ENCODE results near the gene C16orf78. TPM values are rescaled to one million over a fixed set of nuclear protein-coding genes. Genes with fewer than 3 reads are reported as not detected.

C16orf78 gene
- total RNA-seq, 1 experiment from 2014 or later: not detected

GRCh38 chr16:49343291-49343690, 30.3 kb upstream of the C16orf78 start:
- no peaks in the 10 kb centered on the region; the same call in 1 of the 2 replicates for H3K27me3 ChIP-seq (ENCODE audit: control insufficient read depth, insufficient read depth, low read length)
- DNase-seq: no peak
- no peaks in the 10 kb centered on the region for H3K36me3 ChIP-seq (replicated peaks; ENCODE audit: control insufficient read depth, insufficient read depth, low read length)
- no peak overlapping the region for H3K4me3 ChIP-seq (ENCODE audit: insufficient read depth, low read depth, low read length)

GRCh38 chr16:49344401-49344800, 29.2 kb upstream of the C16orf78 start:
- DNase-seq: no peak
- H3K36me3 ChIP-seq (replicated peaks; ENCODE audit: control insufficient read depth, insufficient read depth, low read length): no peaks in the 10 kb centered on the region
- H3K4me3 ChIP-seq (ENCODE audit: insufficient read depth, low read depth, low read length): no peak overlapping the region
- H3K27me3 ChIP-seq (ENCODE audit: control insufficient read depth, insufficient read depth, low read length): no peaks in the 10 kb centered on the region; the same call in 1 of the 2 replicates

GRCh38 chr16:49345829-49346228, 27.8 kb upstream of the C16orf78 start:
- Histone ChIP-seq H3K27me3 (ENCODE audit: control insufficient read depth, insufficient read depth, low read length) (no peaks in the 10 kb centered on the region; the same call in 1 of the 2 replicates), H3K36me3 (replicated peaks; ENCODE audit: control insufficient read depth, insufficient read depth, low read length) (no peaks in the 10 kb centered on the region), H3K4me3 (ENCODE audit: insufficient read depth, low read depth, low read length) (no peak overlapping the region)
- peak; percentile 80 for DNase-seq

GRCh38 chr16:49346459-49346858, 27.1 kb upstream of the C16orf78 start:
- DNase-seq: no peak
- Histone ChIP-seq H3K27me3 (ENCODE audit: control insufficient read depth, insufficient read depth, low read length) (no peaks in the 10 kb centered on the region; the same call in 1 of the 2 replicates), H3K36me3 (replicated peaks; ENCODE audit: control insufficient read depth, insufficient read depth, low read length) (no peaks in the 10 kb centered on the region), H3K4me3 (ENCODE audit: insufficient read depth, low read depth, low read length) (no peak overlapping the region)

- Histone ChIP-seq H3K27me3 (ENCODE audit: control insufficient read depth, insufficient read depth, low read length) (no peaks in the 10 kb centered on the region; the same call in 1 of the 2 replicates), H3K4me3 (ENCODE audit: insufficient read depth, low read depth, low read length) (no peak overlapping the region), H3K36me3 (replicated peaks; ENCODE audit: control insufficient read depth, insufficient read depth, low read length) (no peaks in the 10 kb centered on the region)
- no peak for DNase-seq
Measured at GRCh38 chr16:49347476-49347875, 26.1 kb upstream of the C16orf78 start.

- H3K36me3 ChIP-seq (replicated peaks; ENCODE audit: control insufficient read depth, insufficient read depth, low read length): no peaks in the 10 kb centered on the region
- no peaks in the 10 kb centered on the region; the same call in 1 of the 2 replicates for H3K27me3 ChIP-seq (ENCODE audit: control insufficient read depth, insufficient read depth, low read length)
- H3K4me3 ChIP-seq (ENCODE audit: insufficient read depth, low read depth, low read length): no peak overlapping the region
- peak; percentile 66 for DNase-seq
Measured at GRCh38 chr16:49348408-49349176, 25.0 kb upstream of the C16orf78 start.

GRCh38 chr16:49349446-49350168, 24.0 kb upstream of the C16orf78 start:
- no peaks in the 10 kb centered on the region for H3K36me3 ChIP-seq (replicated peaks; ENCODE audit: control insufficient read depth, insufficient read depth, low read length)
- no peaks in the 10 kb centered on the region; the same call in 1 of the 2 replicates for H3K27me3 ChIP-seq (ENCODE audit: control insufficient read depth, insufficient read depth, low read length)
- DNase-seq: no peak
- no peak overlapping the region for H3K4me3 ChIP-seq (ENCODE audit: insufficient read depth, low read depth, low read length)

GRCh38 chr16:49350265-49351095, 23.1 kb upstream of the C16orf78 start:
- peak; percentile 89 for DNase-seq

GRCh38 chr16:49351096-49351487, 22.5 kb upstream of the C16orf78 start:
- no peak for DNase-seq

More at GRCh38 chr16:49350265-49351095, 23.1 kb upstream of the C16orf78 start:
- Histone ChIP-seq H3K27me3 (ENCODE audit: control insufficient read depth, insufficient read depth, low read length) (no peaks in the 10 kb centered on the region; the same call in 1 of the 2 replicates), H3K36me3 (replicated peaks; ENCODE audit: control insufficient read depth, insufficient read depth, low read length) (no peaks in the 10 kb centered on the region), H3K4me3 (ENCODE audit: insufficient read depth, low read depth, low read length) (no peak overlapping the region)

GRCh38 chr16:49352892-49353291, 20.7 kb upstream of the C16orf78 start:
- Histone ChIP-seq H3K27me3 (ENCODE audit: control insufficient read depth, insufficient read depth, low read length) (no peaks in the 10 kb centered on the region; the same call in 1 of the 2 replicates), H3K4me3 (ENCODE audit: insufficient read depth, low read depth, low read length) (no peak overlapping the region), H3K36me3 (replicated peaks; ENCODE audit: control insufficient read depth, insufficient read depth, low read length) (no peaks in the 10 kb centered on the region)
- DNase-seq: peak; percentile 84

More at GRCh38 chr16:49351096-49351487, 22.5 kb upstream of the C16orf78 start:
- Histone ChIP-seq H3K27me3 (ENCODE audit: control insufficient read depth, insufficient read depth, low read length) (no peaks in the 10 kb centered on the region; the same call in 1 of the 2 replicates), H3K4me3 (ENCODE audit: insufficient read depth, low read depth, low read length) (no peak overlapping the region), H3K36me3 (replicated peaks; ENCODE audit: control insufficient read depth, insufficient read depth, low read length) (no peaks in the 10 kb centered on the region)

- H3K36me3 ChIP-seq (replicated peaks; ENCODE audit: control insufficient read depth, insufficient read depth, low read length): no peaks in the 10 kb centered on the region
- DNase-seq: no peak
- H3K27me3 ChIP-seq (ENCODE audit: control insufficient read depth, insufficient read depth, low read length): no peaks in the 10 kb centered on the region; the same call in 1 of the 2 replicates
- no peak overlapping the region for H3K4me3 ChIP-seq (ENCODE audit: insufficient read depth, low read depth, low read length)
Measured at GRCh38 chr16:49353680-49354079, 19.9 kb upstream of the C16orf78 start.

GRCh38 chr16:49354101-49354500, 19.5 kb upstream of the C16orf78 start:
- H3K4me3 ChIP-seq (ENCODE audit: insufficient read depth, low read depth, low read length): no peak overlapping the region
- no peaks in the 10 kb centered on the region for H3K36me3 ChIP-seq (replicated peaks; ENCODE audit: control insufficient read depth, insufficient read depth, low read length)
- no peak for DNase-seq
- no peaks in the 10 kb centered on the region; the same call in 1 of the 2 replicates for H3K27me3 ChIP-seq (ENCODE audit: control insufficient read depth, insufficient read depth, low read length)

GRCh38 chr16:49354991-49355390, 18.6 kb upstream of the C16orf78 start:
- H3K36me3 ChIP-seq (replicated peaks; ENCODE audit: control insufficient read depth, insufficient read depth, low read length): no peaks in the 10 kb centered on the region
- H3K4me3 ChIP-seq (ENCODE audit: insufficient read depth, low read depth, low read length): no peak overlapping the region
- no peaks in the 10 kb centered on the region; the same call in 1 of the 2 replicates for H3K27me3 ChIP-seq (ENCODE audit: control insufficient read depth, insufficient read depth, low read length)
- no peak for DNase-seq

Data from H7 (cell line).